Progenitor cell of endocrine pancreas (in vitro differentiated cells): ENCODE measurements around the gene MRPL10. TPM values are rescaled to one million over a fixed set of nuclear protein-coding genes. Genes with fewer than 3 reads are reported as not detected.
A peak's percentile ranks its signal among the peaks of the same experiment; 100 is the strongest.

Source experiments
- DNase-seq: peaks from one replicate; pipeline ENCODE4 v3.0.0; 2021; ENCODE audit warnings: low spot score; ENCODE audit not compliant: unreplicated experiment
- H3K27ac Mint-ChIP-seq: 2 replicates; pipeline ENCODE4 v1.8.0; 2021; ENCODE audit warnings: mild to moderate bottlenecking, moderate library complexity, mixed read lengths
- H3K27me3 Mint-ChIP-seq: 2 replicates; pipeline ENCODE4 v1.8.0; 2021; ENCODE audit warnings: mixed read lengths
- H3K36me3 Mint-ChIP-seq: 2 replicates; pipeline ENCODE4 v1.8.0; 2022; ENCODE audit warnings: mixed read lengths; ENCODE audit not compliant: insufficient read depth
- H3K4me1 Mint-ChIP-seq: 2 replicates; pipeline ENCODE4 v1.8.0; 2021; ENCODE audit warnings: low read depth, mixed read lengths
- H3K4me3 Mint-ChIP-seq: 2 replicates; pipeline ENCODE4 v1.8.0; 2021; ENCODE audit warnings: low read depth, mild to moderate bottlenecking, moderate library complexity, mixed read lengths
- H3K9me3 Mint-ChIP-seq: 2 replicates; pipeline ENCODE4 v1.8.0; 2021; ENCODE audit warnings: low read depth, mixed read lengths
- CTCF ChIP-seq: fragments of 200-600 bp; sonication (generic); IDR thresholded peaks from one replicate; pipeline ENCODE4 v1.5.0; 2021; ENCODE audit warnings: antibody characterized with exemption, mild to moderate bottlenecking; ENCODE audit not compliant: unreplicated experiment
- total RNA-seq: library from RNA; stranded (reverse); gene quantifications from 2 replicates; pipeline ENCODE4 v1.2.1, GENCODE V29; 2021

Gene MRPL10
- total RNA-seq, 1 donor from 2014 or later: 41.1 TPM

GRCh38 chr17:47850692-47851573 is 19.6 kb upstream of the MRPL10 start, which contains the start of gene SP6:
SP6 (minus strand) TSS chr17:47851163; CDS start chr17:47848429, 2,734 bp downstream.
- H3K27me3 Mint-ChIP-seq: peaks cover 89% of the 10 kb centered on the region
- no peak within 1 kb of the TSS for H3K27ac Mint-ChIP-seq
- H3K36me3 Mint-ChIP-seq: no peaks in the 10 kb centered on the region
- H3K4me3 Mint-ChIP-seq: peak within 1 kb of the TSS; percentile 64
- DNase-seq: peak; percentile 76
- peak; percentile 37 for TF ChIP-seq CTCF
- peaks cover 12% of the 10 kb centered on the region for H3K4me1 Mint-ChIP-seq
- H3K9me3 Mint-ChIP-seq: no peaks in the 10 kb centered on the region

GRCh38 chr17:47850373-47850691 is 19.0 kb upstream of the MRPL10 start:
- H3K27ac Mint-ChIP-seq: no peak overlapping the region
- TF ChIP-seq CTCF: no peak
- peak overlapping the region; percentile 64 for H3K4me3 Mint-ChIP-seq
- no peaks in the 10 kb centered on the region for H3K36me3 Mint-ChIP-seq
- H3K27me3 Mint-ChIP-seq: peaks cover 88% of the 10 kb centered on the region
- H3K9me3 Mint-ChIP-seq: no peaks in the 10 kb centered on the region
- DNase-seq: no peak
- H3K4me1 Mint-ChIP-seq: peaks cover 12% of the 10 kb centered on the region

GRCh38 chr17:47848198-47848513 is 16.8 kb upstream of the MRPL10 start:
- DNase-seq: no peak
- H3K36me3 Mint-ChIP-seq: no peaks in the 10 kb centered on the region
- peaks cover 74% of the 10 kb centered on the region for H3K27me3 Mint-ChIP-seq
- H3K4me1 Mint-ChIP-seq: peaks cover 13% of the 10 kb centered on the region
- peak overlapping the region; percentile 29 for H3K4me3 Mint-ChIP-seq
- no peak for TF ChIP-seq CTCF
- no peak overlapping the region for H3K27ac Mint-ChIP-seq
- no peaks in the 10 kb centered on the region for H3K9me3 Mint-ChIP-seq

GRCh38 chr17:47847341-47848197 is 16.2 kb upstream of the MRPL10 start:
- H3K36me3 Mint-ChIP-seq: no peaks in the 10 kb centered on the region
- peaks cover 68% of the 10 kb centered on the region for H3K27me3 Mint-ChIP-seq
- peak overlapping the region; percentile 29 for H3K4me3 Mint-ChIP-seq
- peak; percentile 35 for DNase-seq
- H3K27ac Mint-ChIP-seq: no peak overlapping the region
- no peaks in the 10 kb centered on the region for H3K9me3 Mint-ChIP-seq
- peaks cover 17% of the 10 kb centered on the region for H3K4me1 Mint-ChIP-seq
- TF ChIP-seq CTCF: peak; percentile 56

GRCh38 chr17:47846716-47847340 is 15.5 kb upstream of the MRPL10 start:
- Mint-ChIP-seq H3K9me3 (no peaks in the 10 kb centered on the region), H3K4me3 (no peak overlapping the region), H3K27me3 (peaks cover 60% of the 10 kb centered on the region), H3K27ac (no peak overlapping the region), H3K36me3 (no peaks in the 10 kb centered on the region), H3K4me1 (peaks cover 12% of the 10 kb centered on the region)
- DNase-seq: no peak
- no peak for TF ChIP-seq CTCF
